ENCODE data around the gene RFNG.

RFNG gene

DNA sequence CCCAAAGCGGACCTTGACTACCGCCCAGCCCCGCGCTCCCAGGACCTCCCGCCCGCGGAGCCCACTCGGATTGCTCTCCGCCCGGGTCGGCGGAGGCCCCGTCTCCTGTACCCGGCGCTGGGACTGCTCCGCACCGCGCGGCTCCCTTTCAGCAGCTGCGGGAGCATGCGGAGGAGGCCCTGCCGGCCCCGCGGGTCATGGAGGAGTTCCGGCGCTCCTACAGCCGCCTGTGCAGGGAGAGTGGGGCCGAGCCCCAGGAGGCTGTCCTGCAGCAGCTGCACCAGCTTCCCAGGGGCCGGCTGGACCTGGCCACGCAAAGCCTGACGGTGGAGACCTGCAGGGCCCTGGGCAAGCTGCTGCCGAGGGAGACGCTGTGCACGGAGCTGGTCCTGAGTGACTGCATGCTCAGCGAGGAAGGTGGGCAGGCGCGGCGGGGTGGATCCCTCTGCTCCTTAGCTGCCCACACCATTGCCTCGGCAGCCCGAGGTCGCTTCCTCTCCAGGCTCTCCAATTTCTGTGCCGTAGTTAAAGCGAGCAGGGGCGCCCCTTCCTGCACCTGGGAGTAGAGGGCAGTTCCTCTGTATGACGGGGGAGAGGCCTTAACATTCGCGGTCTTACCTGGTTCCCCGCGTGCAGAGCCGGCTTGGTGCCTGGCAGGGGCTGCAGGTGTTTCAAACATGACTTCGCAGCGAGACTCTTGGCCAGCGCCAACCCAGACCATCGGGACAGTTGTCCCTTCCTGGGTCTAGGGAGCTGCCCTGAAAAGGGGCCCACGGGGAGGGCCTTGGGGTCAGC lies 28.0 kb downstream of the RFNG start:
- DNase-seq: no peak

DNA sequence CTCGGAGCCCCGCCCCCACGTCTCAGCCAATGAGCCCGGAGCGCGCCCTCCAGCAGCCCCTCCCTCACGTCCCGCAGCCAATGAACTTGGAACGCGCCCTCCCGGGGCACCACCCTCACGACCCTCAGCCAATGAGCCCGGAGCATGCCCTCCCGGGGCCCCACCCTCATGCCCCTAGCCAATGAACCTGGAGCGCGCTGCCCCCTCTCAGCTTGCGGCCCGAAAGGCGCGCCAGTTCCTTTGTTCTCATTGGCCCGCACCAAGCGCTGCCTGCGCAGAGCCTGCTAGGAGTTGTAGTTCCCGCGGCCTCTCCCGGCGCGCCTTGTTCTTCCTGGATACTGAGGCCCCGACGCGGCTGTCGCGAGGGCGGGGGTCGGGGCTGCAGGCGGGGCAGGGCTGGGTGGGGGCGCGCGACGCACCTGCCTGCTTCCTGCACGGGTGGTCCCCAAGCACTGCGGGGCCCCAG lies 28.6 kb downstream of the RFNG start, which contains the start of gene LRRC45:
Gene LRRC45 (plus strand): TSS at position 325 of the 466 bp plus-strand sequence. CDS start 339 bp downstream, outside the sequence.
- peak; percentile 99 for DNase-seq

DNA sequence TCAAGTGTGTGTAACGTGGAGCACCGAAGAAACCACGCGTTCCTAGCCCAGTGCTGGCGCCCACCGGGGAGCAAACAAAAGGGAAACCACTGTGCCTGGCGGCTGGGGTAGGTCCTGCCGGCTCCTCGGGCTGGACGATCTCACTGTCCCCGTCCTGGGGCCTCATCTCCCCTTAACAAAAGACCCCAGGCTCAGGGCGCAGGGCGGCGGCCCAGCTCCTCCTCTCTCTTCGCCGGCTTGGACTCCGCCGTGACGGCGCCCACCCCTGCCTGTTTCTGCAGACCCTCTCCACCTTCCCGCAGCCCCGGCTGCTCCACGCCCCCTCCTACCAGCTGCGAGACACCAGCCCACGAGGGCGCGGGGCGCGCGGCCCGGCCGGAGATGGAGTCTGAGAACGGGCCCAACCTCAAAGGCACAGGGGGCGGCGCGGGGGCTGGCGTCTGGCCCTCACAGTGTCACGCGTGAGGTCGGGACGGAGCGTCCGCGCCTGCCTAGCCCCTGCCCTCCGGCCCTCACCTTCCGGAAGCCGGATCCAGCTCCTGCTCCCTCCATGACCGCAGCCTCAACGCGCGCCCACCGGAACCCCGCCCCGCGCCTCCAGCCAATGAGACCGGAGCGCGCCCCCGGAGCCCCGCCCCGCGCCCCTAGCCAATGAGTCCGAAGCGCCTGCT lies 29.2 kb downstream of the RFNG start, which contains the start of gene CENPX:
Gene CENPX (minus strand): TSS at position 569 of the 671 bp plus-strand sequence. CDS start 17 bp downstream, at position 552.
- DNase-seq: no peak

DNA sequence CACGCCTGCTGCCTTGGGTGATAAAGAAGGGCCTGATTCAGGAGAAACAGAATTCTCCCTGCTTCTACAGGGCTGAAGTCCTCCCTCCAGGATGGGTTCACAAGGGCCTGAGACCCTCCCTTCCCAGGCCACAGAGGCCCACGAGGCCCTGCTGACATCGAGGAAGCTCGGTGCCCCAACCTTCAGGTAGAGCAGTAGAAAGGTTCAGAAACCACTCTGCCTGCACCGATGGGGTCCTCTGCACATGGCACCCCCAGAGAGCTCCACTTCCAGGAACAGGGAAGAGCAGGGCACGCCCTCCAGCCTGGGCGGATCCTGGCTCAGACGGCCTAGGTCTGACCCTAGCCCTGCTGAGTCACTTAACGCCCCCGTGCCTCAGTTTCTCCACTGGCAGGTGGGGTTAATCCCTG lies 29.7 kb downstream of the RFNG start:
- no peak for DNase-seq

DNA sequence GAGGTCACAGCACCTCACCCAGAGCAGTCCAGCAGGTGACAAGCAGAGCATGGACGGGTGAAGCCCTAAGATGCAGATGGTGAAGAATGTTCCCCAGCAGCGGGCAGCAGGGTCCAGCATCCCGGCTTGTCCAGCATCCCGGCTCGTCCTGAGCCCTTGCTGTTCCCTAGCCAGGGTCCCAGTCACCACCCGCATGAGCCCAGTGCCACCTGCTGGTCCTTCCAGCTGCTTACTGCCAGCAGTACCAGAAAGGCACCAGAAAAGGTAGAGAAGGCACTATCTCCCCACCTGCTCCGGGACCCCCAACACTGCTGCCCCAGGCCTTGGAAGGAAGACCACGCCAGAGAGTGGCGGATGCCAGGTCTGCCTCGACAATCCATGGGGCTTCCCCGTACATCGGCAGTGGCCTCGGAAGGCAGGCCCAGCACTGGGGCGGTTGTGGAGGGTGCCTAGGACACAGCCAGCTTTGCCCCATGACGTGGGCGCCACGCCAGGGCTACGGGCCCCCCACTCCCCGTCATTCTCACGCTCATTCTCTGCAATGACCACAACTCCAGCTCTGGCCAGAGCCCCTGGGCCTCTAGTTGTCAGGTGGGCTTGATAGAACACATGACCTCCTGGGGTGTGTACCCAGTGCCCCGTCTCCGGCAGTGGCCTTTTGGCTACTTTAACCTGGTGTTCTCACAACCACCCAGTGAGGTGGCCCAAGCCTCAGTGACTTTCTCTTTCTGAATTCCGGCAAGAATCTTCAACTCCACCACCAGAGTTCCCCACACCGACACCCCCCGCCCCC lies 30.3 kb downstream of the RFNG start:
- DNase-seq: peak; percentile 47

DNA sequence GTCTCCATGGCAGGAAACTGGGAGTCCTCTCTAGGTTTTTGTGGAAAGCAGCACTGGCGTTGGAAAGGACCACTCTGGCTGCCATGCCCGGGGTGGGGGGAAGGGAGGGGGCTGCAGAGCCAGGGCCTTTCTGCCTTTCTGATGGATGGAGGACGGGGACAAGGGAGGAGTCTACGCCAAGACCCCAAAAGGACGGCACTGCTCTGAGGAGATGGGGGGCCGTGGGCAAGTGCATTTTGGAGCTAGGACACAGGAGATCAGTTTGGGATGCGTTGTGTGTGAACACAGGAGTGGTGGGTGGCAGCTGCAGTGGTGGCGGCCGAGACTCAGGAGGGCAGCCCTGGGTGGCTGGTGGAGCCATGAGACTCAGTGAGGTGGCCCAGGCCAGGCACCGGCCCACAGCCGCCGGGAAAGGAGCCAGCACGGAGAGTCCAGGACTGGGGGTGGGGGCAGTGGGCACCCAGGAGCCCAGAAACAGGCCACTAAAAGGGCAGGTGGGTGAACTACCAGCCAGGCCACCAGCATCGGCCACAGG lies 31.0 kb downstream of the RFNG start:
- no peak for DNase-seq

DNA sequence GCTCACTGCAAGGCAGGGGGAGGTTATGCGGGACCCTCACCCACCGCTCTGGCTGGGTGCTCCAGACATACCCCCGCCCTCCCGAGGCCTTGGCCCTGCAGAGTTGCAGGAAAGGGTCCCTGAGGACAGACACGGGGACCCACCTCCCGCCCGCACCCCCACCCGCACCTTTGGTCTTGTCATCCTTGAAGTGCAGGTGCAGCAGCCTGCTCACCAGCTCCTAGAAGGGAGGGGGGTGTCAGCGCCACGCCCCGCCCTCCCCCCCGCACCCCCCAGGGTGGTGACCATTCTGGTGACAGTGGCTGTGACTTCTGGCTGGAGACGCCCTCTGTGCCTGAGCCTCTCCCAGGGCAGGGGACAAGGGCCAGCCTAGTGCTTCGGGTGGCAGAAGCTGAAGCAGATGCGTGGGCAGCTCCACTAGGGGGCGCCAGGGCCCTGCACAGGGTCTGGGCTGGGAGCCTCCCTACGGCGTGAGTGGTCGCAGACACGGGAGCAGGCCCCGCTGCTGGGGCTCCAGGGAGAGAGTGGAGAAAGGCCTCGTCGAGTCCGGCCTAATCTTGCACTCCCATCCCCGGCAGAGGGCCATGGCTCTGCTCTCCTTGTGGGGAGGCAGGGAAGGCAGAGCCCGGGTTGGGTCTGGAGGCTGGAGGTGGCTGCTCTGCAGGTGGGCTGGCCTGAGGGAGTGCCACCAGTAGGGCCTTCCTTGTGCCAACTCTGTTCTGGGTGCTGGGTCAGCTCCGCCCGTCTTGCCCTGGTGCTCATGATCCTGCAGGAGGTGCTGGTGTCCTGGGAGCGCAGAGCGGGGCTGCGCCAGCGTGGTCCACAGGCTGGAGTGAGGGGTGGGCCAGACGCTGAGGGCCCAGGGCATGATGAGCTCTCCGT lies 31.7 kb downstream of the RFNG start:
- DNase-seq: peak; percentile 45

DNA sequence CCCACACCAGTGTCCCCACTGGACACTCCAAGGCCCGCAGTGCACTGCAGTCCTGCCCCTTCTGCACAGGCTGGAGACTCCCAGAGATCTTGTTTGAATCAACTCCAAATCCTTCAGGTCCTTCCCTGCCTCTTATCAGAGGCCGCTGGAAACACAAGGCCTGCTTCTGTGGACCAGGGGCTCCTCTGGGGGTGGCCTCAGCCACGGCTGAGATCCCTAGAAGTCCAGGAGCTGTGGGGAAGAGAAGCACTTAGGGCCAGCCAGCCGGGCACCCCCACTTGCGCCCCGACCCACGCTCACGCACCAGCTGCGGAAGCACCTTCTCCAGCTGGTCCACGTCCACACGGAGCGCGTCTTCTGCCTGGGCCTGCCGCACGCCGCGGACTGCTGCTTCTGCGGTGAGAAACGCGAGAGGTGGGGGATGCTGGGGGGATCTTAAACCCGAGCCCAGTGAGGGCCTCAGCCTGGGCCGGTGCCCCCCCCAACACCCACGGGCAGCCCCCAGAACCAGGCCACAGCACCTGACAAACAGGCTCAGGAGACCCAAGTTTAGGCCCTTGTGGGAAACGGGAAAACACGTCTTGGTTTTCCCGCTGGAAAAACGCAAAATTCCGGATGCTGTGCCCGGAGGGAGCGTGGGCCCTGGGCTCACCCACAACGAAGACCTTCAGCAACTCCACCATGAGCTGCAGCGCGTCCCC lies 32.5 kb downstream of the RFNG start:
- no peak for DNase-seq

DNA sequence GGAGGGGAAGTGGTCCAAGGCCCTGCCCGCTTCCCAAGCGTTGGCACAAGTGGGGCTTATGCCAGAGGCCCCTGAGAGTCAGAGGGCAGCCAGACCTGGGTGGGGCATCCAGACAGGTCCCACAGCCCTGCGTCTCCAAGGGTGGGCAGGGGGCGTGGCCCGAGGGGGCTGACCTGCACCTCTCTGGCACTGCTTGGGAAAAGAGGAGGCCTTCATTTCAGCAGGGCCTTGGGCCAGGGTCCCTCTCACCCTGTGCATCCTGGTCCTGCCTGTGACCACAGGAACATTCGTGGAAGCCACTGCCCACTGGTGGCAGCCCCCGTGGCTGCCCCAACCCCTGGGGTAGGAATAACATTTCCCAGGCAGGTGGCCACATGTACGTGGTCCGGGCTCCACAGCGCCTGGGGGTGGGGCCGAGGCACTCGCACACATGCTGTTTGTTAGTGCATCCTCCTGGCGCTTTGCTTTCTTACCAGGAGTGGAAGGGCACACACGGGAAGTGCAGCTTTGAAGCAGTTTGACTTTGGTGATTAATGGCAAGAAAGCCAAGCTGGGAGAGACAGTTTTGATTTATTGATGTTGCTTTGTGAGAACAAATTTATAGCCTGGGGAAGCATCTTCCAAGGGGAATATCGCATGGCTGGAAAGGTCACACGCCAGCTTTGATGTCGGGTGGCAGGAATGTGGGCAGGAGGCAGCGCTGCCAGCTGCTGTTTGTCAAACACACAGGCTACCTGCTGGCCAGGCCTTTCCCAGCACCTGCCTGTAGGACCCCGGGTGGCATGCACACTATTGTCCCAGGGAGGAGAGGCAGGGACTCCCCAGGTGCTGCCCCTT lies 33.2 kb downstream of the RFNG start:
- DNase-seq: no peak

DNA sequence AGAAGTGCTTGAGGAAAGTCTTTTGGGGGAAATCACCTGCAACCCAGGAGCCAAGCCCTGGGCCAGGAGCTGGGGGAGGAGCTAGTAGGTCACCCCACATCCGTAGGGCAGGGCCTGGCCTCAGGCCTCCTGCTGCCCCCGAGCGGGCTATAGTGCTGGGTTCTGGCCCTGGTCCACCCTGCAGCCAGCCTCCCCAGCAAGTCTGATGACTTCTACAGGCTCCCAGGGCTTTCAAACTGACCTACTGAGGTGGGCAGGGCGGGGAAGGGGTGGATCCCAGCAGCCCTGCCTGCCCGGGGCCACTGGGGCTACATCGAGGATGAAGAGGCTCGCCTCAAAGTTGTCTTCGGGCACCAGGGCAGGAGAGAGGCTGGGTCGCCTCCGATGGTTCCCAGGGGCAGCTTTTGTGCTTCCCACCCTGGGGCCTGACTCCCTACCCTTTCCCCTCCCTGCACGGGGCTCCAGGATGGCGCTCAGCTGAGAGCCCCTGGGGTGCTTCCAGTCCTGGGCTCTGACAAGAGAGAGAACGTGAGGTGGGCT lies 33.9 kb downstream of the RFNG start:
- DNase-seq: no peak

DNA sequence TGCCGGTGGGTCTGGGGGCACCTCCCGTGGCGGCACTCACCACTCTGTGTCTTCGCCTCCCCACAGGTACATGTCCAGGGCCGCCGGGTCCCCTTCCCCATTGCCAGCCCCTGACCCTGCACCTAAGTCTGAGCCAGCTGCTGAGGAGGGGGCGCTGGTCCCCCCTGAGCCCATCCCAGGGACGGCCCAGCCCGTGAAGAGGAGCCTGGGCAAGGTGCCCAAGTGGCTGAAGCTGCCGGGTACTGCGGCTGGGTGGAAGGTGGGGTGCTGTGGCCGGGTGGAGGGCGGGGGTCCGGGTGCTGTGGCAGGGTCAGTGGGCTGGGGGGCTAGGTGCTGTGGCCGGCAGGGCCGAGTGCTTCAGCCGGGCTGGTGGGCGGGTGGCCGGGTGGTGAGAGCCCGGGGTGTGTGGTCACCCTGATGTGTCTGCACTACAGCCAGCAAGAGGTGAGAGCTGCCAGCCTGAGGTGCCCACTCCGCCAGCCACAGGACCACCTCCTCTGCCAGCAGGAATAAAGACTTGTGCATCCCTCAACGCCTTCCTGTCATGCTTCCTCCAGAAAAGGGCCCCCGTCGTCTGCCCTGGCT lies 34.6 kb downstream of the RFNG start:
- DNase-seq: no peak

DNA sequence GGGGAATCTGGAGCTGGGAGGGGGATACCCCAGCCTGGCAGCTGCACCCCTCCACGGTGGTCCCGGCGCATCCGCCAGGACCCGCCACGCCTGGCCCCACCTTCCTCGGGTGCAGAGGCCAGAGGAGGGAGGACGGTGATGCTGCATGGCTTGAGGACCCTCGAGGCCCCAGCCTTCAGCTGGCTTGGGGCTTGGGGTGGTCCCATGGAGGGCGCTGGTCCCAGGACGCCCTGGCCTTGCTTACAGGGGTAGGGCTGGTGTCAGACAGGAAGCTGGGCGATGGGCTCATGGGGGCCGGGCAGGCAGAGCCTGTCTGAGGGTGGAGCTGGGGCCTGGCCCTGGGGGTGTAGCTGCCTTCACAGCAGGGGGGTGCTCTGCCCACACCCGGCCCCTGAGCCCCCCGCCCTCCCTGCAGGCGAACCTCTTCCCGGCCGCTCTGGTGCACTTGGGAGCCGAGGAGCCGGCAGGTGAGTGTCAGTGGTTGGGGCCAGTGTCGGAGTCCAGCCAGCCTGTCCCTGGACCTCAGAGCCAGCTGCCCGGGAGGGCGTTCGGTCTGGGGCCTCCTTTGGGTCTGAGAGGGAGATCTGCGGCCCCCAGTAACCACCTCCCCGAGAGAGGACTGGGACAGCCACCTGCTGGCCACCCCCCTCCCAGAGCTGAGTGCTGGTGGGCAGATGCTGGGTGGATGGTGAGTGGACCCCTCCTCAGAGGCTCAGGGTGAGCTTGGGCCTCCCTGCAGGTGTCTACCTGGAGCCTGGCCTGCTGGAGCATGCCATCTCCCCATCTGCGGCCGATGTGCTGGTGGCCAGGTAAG lies 35.3 kb downstream of the RFNG start:
- DNase-seq: no peak

DNA sequence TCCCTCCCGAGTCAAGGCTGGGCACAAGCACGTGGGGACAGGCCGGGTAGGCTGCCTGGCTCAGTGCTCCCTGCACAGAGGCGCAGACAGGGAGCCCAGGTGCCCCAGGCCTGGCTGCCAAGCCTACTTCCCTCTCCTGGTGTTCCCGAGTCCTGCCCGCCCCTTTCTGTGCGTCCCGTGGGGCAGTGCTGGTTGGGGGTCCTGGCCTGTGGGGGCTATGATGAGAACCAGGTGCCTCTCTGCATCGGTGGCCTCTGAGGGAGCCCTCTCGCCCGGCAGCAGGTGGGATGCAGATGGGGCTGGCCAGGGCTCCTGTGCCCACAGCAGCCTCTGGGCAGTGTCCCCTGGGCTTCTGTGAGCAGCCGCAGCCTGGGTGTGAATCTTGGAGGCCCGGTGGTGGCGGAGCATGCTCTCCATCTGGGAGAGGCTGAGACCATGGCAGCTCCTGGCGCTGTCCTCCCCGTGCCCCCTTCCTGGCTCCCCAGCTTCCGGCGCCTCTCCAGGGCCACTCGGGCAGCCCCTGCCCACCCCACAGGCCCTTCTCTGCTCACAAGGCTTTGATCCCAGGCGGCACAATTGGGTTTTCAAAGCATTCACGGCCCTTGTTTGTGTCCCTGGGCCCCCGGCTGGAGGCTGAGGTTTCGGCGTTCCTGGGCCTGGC lies 36.2 kb downstream of the RFNG start:
- no peak for DNase-seq

DNA sequence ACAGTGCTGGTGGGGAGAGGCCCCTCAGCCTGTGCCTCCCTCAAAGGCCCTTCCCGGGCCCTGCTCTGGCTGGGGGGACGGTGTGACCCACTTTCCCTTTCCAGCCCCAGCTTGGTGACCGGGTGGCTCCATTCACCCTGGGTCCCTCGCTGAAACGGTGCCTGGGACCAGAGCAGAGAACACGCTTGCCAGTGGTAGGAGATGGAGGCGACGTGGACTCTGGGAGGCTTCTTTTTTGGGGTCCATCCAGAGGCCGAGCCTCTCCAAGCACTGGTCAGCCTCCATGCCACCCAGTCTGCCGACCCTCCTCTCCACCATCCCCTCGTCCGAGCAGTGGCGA lies 36.7 kb downstream of the RFNG start:
- no peak for DNase-seq

DNA sequence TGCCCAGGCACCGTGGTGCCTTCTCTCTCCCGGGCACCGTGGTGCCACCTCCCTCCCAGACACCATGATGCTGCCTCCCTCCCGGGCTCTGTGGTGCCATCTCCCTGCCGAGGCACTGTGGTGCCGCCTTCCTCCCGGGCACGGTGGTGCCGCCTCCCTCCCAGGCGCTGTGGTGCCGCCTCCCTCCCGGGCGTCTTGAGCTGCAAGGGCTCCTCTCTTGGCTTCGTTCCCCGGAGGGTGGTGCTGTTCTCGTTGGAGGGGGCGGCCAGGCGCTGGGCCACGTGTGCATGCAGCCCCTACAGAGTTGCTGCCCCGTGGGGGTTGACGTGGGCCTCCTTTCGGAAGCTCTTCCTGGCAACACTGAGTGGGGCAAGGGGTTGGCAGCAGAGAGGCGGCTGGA lies 37.2 kb downstream of the RFNG start:
- no peak for DNase-seq

DNA sequence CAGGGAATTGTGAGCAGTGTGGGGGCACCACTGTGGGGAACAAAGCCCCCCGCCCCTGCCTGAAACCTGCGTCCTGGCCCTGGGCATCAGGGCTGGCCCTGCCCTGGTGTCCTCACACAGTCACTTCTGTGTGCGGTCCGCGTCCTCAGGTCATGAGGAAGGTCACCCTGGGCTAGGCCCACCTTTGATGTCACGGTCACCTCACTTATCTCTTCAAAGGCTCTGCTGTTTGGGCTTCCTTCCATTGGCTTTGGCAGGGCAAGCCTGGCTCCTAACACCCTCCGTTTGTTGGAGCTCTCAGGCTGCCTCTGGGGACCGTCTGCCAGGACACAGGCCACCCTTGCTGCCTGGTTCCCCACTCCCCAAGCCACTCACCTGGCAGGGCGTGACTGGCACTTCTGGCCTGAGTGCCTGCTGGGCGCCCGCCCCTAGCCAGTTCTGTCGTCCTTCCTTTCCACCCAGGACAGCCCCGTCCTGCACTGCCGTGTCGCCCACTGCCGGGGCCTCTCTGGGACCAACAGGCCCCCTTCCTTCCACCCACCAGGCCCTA lies 37.8 kb downstream of the RFNG start:
- no peak for DNase-seq

DNA sequence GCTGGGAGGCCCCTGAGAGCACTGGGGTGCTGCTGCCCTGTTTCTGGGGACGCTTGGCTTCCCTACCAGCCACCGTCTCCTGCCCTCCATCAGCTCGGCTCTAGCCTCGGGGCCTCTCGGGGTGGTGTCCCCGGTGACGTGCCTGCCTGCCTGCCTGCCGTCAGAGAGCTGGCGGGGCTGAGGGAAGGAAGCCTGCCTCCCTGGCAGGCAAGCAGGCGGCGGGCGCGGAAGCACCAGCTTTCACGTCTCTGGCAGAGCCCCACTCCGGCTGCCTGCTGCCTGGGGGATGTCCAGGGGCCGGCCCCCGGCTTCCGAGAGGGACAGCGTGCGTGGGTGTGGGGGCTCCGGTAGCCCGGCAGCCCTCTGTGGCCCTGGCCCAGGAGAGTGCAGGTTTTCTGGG lies 38.3 kb downstream of the RFNG start:
- no peak for DNase-seq

Measured in activated T-cell treated with anti-CD3 and anti-CD28 coated beads for 4 hours (primary cell).